ENCODE data around the gene GMIP.
"Not testable (repeated sequence)": the region's sequence is repeated elsewhere in the genome, so short reads cannot be mapped to it uniquely, and the experiment has no call there.

GMIP gene

DNA sequence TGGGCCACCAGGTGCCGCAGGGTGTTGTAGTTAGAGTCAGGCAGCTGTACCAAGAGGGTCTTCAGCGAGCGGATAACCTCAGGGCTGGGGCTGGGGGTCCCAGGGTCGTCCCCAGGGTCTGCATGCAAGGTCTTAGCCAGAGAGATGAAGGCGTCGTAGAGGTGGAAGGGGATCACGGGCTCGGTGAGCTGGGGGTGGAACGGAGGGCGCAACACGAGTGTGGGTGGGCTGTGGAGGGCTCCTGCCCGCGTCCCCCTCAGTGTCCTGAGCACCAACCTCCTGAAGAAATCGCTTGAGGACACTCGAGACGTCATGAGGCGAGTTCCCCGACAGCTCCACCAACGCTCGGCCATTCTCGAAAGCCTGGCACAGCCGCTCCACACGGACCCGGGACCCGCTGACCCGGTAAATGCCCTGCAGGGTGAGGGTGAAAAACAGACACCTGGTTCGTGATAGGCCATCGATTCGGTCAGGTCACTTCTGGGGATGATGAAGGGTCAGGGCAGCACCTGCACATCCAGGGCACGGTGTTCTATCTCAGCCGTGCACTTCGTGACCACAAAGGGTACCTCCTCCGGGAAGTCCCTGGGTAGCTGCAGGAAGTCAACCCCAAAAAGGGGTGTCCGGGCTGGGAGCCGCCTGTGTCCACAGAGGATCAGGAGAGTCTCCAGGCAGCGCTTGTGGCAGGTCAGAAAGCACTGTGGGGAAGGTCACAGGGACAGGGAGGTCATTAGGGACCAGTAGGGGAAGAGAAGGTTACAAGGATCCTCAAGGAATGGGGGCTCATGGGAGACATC, 8.7 kb downstream of the GMIP start:
- DNase-seq (ENCODE audit: low spot score): no peak

DNA sequence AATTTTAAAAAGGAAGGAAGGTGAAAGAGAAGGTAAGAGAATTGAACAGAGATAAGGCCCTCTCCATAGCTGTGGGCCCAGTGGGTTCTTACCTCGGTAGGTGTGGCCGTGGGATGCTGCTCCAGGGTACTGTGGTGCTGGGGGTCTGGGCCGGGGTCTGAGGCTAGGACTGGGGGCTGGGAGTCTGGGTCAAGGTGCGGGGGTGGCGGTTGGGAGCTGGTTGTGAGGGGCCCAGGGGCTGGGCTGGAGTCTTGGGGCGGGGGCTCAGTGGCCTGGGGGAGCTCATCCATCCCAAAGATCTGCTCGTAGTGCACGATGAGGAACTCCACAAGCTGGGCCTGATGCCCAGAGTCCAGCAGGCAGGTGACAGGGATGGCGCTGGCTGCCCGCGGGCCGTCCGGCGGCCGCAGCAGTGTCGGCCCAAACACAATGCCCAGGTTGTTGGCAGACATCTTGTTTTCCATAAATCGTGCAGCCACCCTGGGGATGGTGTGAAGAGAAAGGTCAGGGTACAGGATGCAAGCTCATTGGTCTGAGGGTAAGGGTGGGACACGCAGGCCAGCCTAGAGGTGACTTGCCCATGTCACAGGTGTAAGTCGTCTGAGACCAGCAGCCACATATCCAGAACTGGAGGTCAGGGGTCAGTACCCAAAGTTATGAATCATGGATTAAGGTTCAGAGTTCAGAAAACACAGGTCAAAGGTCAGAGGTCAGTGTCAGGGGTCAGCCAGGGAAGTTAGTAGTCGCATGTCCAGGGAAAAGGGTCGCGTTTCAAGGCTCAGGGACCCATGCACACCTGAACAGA, 9.5 kb downstream of the GMIP start:
- DNase-seq (ENCODE audit: low spot score): no peak

DNA sequence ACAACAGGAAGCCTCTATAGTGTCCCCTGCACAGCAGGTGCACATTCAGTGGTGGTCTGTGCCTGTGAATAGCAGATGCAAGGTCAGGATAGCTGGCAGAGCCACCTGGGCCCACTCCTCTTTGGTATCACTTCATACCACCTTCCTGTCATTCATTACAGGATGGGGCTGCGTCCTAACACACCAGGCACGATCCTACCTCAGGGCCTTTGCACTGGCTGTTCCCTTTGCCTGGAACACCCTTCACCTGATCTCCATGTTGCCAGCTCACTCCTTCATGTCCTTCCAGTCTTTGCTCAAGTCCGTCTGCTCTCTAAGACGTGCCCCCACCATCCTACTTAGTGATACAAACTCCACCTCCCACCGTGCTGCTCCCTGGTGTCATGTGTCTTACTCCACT, 10.8 kb downstream of the GMIP start:
- DNase-seq (ENCODE audit: low spot score): no peak

DNA sequence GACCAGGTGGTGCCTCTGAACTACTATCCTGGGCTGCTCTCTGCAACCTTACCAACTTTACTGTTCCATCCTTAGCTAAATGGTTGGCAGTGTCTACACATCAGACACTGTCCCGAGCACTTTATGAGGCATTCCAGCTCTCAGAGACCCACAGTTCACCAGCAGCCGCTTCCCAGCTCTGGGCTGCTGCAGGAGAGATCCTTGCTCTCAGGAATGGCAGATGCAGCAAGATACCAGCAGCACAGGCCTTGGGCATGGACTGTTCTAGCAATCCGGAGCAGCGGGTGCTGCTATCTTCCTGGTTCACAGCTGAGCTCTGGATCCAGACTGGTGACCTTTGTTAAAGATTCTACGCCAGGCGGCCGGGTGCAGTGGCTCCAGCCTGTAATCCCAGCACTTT, 12.1 kb downstream of the GMIP start:
- DNase-seq (ENCODE audit: low spot score): no peak

DNA sequence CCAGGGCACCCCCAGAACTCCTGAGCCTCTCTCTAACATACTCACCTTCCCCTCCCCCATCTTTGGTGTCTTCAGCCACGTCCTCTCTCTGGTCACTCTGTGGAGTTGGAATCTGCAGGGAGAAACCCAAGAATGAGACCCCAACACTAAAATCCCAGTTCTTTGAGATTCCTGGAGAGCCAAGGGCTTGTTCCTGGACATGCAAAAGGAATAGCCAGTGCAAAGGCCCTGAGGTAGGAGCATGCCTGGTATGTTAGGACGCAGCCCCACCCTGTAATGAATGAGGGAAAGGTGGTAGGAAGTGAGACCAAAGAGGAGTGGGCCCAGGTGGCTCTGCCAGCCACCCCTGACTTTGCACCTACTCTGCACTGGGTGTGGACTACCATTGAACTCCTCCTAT, 13.0 kb downstream of the GMIP start:
- no peak for DNase-seq (ENCODE audit: low spot score)

DNA sequence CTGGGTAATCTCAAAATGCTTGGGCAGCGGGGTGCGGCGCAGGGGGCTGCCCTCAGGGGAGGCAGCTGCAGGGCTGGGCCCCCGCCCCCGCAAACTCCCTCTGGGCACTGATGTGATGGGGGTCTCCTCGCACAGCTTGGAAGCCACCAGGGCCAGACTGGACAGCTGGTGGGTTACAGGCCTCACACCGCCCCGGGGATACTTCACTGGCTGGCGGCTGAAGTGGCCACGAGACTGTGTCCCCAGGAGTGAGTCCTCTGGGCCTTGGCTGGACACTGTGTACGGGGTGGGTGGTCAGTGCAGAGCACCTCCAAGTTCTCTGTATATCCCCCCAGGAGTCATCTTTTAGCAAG, 13.4 kb downstream of the GMIP start:
- no peak for DNase-seq (ENCODE audit: low spot score)

DNA sequence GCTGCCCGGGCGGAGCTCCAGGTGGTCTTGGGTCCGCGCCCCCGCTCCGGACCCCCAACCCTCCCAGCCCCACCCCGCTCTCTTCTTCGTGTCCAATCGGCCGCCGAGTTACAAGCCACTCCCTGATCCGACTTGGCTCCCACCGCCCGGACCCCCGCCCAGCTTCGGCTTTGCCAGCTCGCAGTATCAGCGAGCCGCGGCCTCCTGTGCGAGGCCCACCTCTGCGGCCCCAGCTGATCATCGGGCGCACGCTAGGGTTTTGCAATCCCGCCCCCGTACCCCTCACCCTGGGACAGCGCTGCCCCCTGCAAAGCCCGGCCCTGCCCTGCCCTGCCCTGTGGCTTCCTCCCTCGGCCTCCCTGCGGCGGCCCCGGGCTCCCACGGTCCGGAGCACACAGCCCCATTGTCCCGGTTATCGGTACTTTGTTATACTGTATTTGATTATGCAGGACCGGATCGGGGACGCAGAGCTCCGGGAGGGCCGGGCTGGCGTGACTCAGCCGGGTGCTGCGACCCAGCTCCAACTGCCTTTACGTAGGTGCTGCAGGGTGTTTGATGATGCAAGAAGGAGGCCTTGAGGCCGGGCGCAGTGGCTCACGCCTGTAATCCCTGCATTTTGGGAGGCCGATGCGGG, 14.8 kb downstream of the GMIP start:
- DNase-seq (ENCODE audit: low spot score): no peak

DNA sequence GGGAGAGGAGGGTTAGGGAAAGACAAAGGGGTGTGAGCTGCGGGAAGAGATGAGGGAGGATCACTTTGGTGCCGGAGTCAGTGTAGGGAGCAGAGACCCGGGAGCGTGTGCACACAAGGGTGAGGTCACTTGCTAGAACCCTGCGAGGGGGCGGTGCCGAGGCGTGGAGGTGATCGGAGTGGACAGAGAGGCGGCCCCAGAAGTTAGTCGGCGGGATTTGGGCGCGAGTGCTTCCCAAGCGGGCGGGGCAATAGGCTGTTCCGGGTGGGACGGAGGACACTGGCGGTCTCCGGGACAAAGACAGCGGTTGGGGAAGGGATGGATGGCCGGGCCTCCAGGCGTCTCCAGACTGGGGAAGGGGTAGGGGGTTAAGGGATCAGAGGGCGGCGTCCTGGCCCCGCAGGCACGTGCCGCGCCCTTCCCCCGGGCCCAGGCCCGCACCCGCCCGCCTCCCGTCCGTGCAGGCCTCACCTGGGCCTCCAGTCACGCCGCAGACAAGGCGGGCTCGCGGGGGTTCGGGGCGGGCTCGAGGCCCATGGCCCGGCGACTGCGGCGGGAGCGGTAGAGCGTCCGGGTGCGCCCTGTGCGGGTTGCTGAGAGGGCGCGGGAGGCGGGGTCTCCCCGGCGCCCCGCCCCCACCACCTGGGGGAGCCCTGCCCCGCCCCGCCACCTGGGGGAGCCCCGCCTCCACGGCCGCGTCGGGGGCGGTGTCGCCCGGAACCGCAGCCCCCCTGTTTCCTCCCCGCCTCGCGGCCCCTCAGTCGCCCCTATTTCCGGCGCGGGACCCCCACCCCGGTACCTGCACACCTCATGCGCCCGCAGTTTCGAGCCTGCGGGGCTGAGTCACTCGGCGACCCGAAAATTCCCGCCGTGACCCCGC, 15.6 kb downstream of the GMIP start, which contains the start of gene LPAR2:
LPAR2 (minus strand) TSS at position 600 of the 880 bp plus-strand sequence. CDS start 945 bp downstream, outside the sequence.
- DNase-seq (ENCODE audit: low spot score): no peak

DNA sequence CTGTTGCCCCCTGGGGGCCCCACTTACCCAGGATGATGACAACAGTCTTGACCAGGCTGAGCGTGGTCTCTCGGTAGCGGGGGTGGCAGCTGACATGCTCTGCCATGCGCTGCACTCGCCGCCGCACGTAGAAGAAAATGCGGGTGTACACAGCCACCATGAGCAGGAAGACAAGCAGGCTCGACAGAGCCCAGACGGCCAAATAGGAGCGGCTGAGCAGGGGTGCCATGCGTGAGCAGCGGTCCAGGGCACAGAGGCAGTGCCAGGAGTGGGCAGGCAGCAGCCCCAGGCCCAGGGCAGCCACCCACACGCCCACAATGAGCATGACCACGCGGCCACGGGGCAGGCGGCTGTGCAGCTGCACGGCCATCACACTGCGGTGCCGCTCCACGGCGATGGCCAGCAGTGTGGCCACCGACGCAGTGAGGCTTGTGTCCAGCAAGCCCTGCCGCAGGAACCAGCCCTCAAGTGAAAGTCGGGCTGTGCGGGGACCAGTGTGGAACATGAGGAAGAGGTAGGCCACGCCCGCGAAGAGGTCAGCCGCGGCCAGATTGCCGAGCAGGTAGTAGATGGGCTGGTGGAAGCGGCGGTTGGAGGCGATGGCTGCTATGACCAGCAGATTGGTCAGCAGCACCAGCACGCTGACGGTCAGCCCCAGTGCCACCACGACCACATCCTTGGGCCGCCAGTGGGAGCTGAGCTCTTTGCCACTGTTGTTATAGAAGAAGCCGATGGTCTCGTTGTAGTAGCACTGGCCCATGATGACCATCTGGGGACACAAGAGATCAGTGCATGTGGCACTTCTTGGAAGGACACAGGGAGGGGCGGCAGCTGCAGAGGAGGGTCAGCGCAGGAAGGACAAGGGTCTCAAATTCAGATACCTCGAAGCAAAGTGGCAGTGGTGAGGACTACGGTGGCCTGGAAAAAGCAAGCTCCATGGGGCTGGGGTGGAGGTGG, 16.7 kb downstream of the GMIP start:
- no peak for DNase-seq (ENCODE audit: low spot score)

DNA sequence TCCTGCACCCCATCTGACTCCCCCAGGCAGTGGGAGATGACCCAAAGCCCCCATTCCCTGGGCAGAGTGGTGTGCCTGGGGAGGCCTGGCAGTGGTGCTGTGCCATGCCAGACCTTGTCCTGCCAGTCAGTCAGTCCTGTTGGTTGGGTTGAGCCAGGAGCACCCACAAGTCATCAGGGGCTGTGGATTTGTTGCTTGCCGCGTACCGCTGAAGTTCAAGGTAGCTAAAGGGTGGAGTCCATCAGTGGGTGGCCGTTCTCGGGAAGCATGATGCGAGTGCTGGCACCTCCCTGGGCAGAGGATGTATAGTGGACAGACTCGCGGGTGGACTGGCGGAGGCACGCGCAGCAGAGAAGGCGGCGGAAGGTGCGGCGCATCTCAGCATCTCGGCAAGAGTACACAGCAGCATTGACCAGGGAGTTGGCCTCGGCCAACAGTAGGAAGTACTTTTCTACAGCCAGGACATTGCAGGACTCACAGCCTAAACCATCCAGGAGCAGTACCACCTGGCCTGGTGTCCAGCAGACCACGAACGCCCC, 19.4 kb downstream of the GMIP start:
- DNase-seq (ENCODE audit: low spot score): no peak

DNA sequence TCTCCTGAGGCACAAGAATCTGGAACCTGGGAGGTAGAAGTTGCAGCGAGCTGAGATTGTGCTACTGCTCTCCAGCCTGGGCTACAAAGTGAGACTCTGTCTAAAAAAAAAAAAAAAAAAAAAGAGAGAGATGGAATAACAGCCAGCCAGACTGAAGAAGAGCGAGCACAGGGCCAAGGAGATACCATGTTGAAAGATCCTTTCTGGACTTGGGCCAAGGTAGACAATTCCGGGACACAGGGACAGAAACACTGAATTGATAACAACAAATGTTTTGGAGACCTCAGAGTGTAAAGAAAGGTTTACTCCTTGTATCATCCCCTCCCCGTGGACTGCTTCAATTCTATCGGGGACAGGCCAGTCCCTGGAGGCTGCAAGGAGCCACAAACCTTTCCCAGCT, 20.1 kb downstream of the GMIP start:
- no peak for DNase-seq (ENCODE audit: low spot score)

DNA sequence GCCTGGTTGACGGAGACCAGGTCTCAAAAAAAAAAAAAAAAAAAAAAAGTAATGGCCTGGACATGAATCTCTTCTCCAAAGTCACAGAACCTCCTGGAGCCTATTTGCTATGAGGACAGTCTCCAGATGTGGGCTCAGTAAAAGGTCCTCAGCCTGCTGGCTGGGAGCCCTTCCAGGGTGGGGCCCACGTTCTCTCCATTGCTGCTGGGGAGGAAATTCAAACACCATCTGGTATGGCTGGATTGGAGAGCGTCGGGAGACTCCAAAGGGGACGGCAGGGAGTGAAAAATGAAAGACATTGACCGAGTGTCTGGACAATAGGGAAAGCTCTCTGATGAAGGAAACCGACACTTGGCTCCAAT, 23.6 kb downstream of the GMIP start:
- no peak for DNase-seq (ENCODE audit: low spot score)

DNA sequence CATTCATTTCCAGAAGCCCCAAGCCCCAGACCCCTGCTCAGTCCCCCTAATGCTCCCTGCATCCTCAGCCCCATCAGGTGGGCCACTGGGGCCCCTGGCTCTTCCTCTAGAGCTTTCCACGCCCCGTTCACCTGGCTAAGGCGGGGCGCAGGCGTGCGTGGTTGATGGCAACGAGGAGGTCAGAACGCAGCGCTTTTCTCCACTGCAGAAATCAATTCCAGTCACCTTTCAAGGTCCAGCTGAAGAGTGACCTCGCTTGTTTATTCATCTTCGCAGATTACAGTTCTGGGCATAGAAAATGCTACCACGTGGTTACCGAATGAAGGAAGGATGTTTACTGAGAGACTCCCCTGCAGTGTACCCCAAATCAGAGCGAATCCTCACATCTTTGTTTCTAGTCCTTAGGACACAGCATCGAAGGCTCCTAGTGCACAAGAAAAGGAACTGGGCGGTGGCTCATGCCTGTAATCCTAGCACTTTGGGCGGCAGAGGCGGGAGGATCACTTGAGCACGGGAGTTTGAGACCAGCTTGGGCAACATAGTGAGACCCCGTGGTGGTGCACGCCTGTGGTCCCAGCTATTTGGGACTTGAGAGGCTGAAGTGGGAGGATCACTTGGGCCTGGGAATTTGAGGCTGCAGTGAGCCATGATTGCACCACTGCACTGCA, 24.1 kb downstream of the GMIP start:
- DNase-seq (ENCODE audit: low spot score): no peak

DNA sequence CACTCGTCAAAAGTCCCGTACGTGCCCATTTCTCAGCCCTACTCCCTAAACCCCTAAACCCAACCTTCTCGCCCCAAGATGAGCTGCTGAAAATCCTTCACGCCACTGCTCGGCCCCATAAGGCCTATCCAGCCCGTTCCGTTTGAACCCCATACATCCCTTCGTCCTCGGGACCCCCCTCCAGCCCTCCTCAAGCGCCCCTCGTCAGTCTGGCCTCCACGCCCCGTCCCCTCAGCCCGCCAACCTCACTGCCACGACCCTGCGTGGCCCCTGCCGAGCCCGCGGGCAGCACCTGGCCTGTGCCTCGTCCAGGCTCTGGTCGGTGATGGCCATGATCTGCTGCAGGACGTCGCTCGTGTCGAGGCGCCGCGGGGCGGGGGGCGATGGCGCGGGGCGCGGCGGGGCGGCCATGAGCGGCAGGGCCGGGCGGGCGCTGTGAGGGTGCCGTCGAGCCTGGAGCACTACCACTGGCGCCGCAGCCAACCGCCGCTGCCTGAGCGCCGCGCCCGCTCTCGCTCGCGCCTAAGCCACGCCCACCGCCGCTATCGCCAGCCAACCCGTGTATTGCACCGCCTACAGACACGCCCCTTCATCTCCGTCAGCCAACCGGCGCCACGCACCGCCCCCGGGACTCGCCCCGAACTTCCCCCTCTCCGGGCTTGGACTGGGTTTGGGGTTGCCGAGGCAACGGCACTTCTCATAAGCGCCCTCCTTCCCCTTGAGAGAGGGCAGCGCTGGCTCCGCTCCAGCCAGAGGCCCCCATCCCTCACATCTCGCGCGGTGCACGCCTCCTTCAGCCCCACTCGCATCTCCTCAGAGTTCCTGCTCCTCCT, 25.0 kb downstream of the GMIP start, which contains the start of gene PBX4:
PBX4 (minus strand) TSS at position 469 of the 833 bp plus-strand sequence; CDS start at position 411, 58 bp downstream.
- peak; percentile 82 for DNase-seq (ENCODE audit: low spot score)

DNA sequence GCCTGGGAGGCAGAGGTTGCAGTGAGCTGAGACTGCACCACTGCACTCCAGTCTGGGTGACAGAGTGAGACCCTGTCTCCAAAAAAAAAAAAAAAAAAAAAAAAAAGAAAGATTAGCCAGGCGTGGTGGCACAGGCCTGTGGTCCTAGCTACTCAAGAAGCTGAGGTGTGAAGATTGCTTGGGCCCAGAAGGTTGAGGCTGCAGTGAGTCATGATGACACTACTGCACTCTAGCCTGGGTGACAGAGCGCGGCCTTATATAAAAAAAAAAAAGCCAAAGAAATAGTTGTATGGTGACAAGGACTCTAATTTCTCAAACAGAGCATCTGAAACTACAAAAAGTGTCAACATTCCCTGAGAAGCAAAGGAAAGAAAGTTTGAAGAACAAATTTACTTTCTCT, 28.4 kb downstream of the GMIP start:
- no peak for DNase-seq (ENCODE audit: low spot score)

DNA sequence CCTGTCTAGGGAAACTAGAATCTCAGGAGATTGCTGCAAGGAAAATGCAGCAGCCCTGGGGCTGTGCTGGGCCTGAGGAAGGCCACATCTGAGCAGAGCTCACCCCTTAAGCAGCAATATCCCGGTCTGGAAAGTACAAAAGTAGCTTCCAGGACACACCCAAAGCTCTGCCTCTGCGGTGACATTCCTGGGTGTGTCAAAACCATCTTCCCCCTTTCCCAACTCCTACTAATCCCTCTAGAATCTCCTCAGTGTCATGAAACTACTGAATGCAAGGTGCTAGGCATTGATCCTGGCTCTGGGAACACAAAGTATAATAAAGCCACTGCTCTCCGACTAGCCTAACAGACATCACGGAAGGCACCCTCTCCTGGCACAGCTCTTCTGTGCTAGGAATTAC, 30.0 kb downstream of the GMIP start:
- no peak for DNase-seq (ENCODE audit: low spot score)

DNA sequence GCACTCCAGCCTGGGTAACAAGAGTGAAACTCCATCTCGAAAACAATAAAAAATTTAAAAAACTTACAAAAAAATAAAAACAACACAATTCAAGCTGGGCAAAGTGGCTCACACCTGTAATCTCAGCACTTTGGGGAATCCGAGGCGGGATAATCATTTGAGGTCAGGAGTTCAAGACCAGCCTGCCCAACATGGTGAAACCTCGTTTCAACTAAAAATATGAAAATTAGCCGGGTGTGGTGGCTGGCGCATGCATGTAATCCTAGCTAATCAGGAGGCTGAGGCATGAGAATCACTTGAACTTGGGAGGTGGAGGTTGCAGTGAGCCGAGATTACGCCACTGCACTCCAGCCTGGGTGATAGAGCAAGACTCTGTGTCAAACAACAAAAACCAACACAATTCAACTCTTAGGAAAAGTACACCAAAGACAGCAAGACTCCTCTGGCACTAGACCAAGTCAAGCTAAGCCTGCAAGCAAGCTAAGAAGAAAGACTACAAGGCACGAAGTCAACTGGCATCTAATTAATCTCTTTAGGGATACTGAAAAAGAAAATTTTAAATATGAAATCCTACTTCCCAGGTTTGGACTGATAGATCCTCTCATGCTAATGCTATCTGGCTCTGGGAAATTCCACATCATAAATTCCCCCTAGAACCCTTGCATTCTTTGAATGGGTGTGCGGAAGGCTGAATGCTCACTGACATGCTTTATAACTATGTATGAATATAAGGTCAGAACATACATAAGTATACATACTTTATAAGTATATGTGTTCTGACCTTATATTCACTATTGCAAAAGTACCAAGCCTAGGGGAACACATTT, 32.9 kb downstream of the GMIP start:
- no peak for DNase-seq (ENCODE audit: low spot score)

DNA sequence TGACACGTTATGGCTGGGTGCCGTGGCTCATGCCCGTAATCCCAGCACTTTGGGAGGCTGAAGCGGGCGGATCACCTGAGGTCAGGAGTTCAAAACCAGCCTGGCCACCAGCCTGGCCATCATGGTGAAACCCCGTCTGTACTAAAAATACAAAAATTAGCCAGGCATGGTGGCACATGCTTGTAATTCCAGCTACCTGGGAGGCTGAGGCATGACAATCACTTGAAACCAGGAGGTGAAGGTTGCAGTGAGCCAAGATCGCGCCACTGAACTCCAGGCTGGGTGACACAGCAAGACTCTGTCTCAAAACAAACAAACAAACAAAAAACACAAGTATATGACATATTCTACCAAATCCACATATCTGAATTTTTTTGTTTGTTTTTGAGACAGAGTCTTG, 36.8 kb downstream of the GMIP start:
- not testable (repeated sequence) for DNase-seq (ENCODE audit: low spot score)

Data from pons (tissue), 1 donor.